Measurements from ENCODE around the gene COPS9. TPM values are rescaled to one million over a fixed set of nuclear protein-coding genes. Genes with fewer than 3 reads are reported as not detected.

Gene COPS9
- total and polyA plus RNA-seq, 2 experiments from 2014 or later = 91.7 to 629 TPM

DNA sequence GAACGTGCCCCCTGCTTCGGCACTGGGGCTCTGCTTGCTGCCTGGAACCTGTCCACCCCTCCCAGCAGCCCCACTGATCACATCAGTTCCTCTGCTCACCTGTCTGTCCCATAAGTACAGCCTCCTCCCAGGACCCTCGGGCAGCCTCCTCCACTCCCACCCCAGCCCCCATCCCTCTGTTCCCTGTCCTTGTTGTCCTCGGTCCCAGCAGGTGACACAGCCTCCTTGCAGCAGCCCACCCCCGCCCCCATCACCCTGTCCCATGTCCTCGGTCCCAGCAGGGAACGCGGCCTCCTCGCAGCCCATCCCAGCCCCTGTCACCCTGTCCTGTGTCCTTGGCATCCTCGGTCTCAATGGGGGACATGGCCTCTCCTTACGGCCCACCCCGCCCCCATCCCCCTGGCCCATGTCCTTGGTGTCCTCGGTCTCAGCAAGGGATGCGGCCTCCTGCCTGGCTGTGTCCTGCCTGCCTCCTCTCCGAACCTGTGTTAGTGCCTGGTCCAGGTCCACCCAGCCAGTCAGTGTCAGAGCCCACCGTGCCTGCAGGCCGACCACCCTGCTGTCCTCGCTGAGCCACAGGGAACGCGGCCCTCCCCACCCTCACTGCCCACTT, 8.7 kb upstream of the COPS9 start:
- Mint-ChIP-seq H3K27me3 (ENCODE audit: insufficient read depth, low read depth, poor library complexity) (peaks cover 4% of the 10 kb centered on the region), H3K36me3 (ENCODE audit: low read depth) (no peaks in the 10 kb centered on the region), H3K9me3 (peaks cover 3% of the 10 kb centered on the region; the same call in 1 of the 3 replicates), H3K4me3 (no peak overlapping the region), H3K4me1 (peaks cover 8% of the 10 kb centered on the region), H3K27ac (no peak overlapping the region)
- no peak overlapping the region for H3K4me3 ChIP-seq
- no peaks in the 10 kb centered on the region for H3K9me2 ChIP-seq (ENCODE audit: insufficient read depth)
- no peaks in the 10 kb centered on the region for H3F3A ChIP-seq (replicated peaks; ENCODE audit: low read depth)
- no peaks in the 10 kb centered on the region for H3K27me3 ChIP-seq (ENCODE audit: insufficient read depth)
- no peaks in the 10 kb centered on the region for H4K20me1 ChIP-seq (replicated peaks; ENCODE audit: insufficient read depth)
- no peaks in the 10 kb centered on the region for H3K36me3 ChIP-seq (ENCODE audit: insufficient read depth)
- no peaks in the 10 kb centered on the region for H3K79me2 ChIP-seq (replicated peaks; ENCODE audit: insufficient read depth)
- peaks cover 10% of the 10 kb centered on the region for H3K4me1 ChIP-seq (ENCODE audit: insufficient read depth)
- H3K27ac ChIP-seq (ENCODE audit: low read depth) = no peak overlapping the region
- H3K4me2 ChIP-seq = no peak overlapping the region
- DNase-seq (ENCODE audit: low spot score) = no peak
- TF ChIP-seq, protein P1, sequence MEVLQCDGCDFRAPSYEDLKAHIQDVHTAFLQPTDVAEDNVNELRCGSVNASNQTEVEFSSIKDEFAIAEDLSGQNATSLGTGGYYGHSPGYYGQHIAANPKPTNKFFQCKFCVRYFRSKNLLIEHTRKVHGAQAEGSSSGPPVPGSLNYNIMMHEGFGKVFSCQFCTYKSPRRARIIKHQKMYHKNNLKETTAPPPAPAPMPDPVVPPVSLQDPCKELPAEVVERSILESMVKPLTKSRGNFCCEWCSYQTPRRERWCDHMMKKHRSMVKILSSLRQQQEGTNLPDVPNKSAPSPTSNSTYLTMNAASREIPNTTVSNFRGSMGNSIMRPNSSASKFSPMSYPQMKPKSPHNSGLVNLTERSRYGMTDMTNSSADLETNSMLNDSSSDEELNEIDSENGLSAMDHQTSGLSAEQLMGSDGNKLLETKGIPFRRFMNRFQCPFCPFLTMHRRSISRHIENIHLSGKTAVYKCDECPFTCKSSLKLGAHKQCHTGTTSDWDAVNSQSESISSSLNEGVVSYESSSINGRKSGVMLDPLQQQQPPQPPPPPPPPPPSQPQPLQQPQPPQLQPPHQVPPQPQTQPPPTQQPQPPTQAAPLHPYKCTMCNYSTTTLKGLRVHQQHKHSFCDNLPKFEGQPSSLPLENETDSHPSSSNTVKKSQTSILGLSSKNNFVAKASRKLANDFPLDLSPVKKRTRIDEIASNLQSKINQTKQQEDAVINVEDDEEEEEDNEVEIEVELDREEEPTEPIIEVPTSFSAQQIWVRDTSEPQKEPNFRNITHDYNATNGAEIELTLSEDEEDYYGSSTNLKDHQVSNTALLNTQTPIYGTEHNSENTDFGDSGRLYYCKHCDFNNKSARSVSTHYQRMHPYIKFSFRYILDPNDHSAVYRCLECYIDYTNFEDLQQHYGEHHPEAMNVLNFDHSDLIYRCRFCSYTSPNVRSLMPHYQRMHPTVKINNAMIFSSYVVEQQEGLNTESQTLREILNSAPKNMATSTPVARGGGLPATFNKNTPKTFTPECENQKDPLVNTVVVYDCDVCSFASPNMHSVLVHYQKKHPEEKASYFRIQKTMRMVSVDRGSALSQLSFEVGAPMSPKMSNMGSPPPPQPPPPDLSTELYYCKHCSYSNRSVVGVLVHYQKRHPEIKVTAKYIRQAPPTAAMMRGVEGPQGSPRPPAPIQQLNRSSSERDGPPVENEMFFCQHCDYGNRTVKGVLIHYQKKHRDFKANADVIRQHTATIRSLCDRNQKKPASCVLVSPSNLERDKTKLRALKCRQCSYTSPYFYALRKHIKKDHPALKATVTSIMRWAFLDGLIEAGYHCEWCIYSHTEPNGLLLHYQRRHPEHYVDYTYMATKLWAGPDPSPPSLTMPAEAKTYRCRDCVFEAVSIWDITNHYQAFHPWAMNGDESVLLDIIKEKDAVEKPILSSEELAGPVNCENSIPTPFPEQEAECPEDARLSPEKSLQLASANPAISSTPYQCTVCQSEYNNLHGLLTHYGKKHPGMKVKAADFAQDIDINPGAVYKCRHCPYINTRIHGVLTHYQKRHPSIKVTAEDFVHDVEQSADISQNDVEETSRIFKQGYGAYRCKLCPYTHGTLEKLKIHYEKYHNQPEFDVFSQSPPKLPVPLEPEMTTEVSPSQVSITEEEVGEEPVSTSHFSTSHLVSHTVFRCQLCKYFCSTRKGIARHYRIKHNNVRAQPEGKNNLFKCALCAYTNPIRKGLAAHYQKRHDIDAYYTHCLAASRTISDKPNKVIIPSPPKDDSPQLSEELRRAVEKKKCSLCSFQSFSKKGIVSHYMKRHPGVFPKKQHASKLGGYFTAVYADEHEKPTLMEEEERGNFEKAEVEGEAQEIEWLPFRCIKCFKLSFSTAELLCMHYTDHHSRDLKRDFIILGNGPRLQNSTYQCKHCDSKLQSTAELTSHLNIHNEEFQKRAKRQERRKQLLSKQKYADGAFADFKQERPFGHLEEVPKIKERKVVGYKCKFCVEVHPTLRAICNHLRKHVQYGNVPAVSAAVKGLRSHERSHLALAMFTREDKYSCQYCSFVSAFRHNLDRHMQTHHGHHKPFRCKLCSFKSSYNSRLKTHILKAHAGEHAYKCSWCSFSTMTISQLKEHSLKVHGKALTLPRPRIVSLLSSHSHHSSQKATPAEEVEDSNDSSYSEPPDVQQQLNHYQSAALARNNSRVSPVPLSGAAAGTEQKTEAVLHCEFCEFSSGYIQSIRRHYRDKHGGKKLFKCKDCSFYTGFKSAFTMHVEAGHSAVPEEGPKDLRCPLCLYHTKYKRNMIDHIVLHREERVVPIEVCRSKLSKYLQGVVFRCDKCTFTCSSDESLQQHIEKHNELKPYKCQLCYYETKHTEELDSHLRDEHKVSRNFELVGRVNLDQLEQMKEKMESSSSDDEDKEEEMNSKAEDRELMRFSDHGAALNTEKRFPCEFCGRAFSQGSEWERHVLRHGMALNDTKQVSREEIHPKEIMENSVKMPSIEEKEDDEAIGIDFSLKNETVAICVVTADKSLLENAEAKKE (CRISPR knock-in tag; IDR thresholded peaks at IDR 0.05) = no peak
- no peak for TF ChIP-seq CREB1 (CRISPR knock-in tag; IDR thresholded peaks at IDR 0.05; ENCODE audit: low read depth)
- ATAC-seq = no peak
- peak overlapping the region; percentile 93; the same call in 1 of the 2 replicates for H2AFZ ChIP-seq

DNA sequence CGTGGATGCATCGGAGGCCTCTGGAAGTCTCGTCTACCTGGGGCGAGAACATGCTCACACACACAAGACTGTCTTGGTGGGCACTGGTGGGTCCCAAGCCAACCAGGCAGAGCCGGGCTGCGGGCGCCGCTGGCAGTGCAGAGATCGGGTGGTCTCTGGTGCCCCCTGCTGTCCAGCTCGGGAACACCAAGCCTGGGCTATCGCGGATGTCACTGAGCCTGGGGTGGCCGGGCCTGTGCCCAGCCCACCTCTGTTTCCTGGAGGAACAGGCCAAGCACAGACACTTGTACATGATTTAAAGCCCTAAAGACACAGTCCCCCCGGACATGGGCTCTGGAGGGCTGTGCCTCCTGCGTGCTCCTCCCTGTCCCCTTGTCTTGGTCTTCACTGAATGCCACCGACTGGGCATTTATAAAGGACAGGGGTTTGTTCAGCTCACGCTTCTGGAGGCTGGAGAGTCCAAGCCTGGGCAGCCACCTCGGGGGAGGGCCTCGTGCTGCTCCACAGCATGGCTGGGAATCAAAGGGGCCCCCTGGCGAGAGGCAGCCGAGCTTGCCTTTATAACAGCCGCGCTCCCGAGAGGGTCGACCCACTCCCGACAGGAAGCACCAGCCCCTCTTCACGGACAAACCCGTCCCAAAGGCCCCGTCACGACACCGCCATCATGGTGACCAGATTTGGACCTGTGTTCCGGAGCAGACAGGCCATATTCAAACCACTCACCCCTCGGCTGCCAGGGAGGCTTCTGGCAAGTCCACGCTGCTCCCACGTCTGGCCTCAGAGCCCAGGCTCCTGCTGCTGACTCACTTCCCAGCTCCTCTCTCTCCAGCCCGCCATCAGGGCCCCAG, 7.9 kb upstream of the COPS9 start:
- H3K27ac ChIP-seq (ENCODE audit: low read depth) = no peak overlapping the region
- H3K4me3 ChIP-seq = no peak overlapping the region
- no peak overlapping the region for H3K27ac Mint-ChIP-seq

More for the DNA sequence above, 7.9 kb upstream of the COPS9 start:
- peaks cover 16% of the 10 kb centered on the region for H3K4me1 ChIP-seq (ENCODE audit: insufficient read depth)
- Mint-ChIP-seq H3K9me3 (peaks cover 3% of the 10 kb centered on the region; the same call in 1 of the 3 replicates), H3K36me3 (ENCODE audit: low read depth) (no peaks in the 10 kb centered on the region), H3K4me3 (no peak overlapping the region), H3K27me3 (ENCODE audit: insufficient read depth, low read depth, poor library complexity) (peaks cover 10% of the 10 kb centered on the region), H3K4me1 (peaks cover 16% of the 10 kb centered on the region)
- H3K9me2 ChIP-seq (ENCODE audit: insufficient read depth) = no peaks in the 10 kb centered on the region
- no peaks in the 10 kb centered on the region for H3F3A ChIP-seq (replicated peaks; ENCODE audit: low read depth)
- H3K79me2 ChIP-seq (replicated peaks; ENCODE audit: insufficient read depth) = no peaks in the 10 kb centered on the region
- DNase-seq (ENCODE audit: low spot score) (peak; percentile 79), ATAC-seq (peak; percentile 89)
- H2AFZ ChIP-seq = peak overlapping the region; percentile 93
- H3K27me3 ChIP-seq (ENCODE audit: insufficient read depth) = no peaks in the 10 kb centered on the region
- no peaks in the 10 kb centered on the region for H3K36me3 ChIP-seq (ENCODE audit: insufficient read depth)
- TF ChIP-seq, protein P2, sequence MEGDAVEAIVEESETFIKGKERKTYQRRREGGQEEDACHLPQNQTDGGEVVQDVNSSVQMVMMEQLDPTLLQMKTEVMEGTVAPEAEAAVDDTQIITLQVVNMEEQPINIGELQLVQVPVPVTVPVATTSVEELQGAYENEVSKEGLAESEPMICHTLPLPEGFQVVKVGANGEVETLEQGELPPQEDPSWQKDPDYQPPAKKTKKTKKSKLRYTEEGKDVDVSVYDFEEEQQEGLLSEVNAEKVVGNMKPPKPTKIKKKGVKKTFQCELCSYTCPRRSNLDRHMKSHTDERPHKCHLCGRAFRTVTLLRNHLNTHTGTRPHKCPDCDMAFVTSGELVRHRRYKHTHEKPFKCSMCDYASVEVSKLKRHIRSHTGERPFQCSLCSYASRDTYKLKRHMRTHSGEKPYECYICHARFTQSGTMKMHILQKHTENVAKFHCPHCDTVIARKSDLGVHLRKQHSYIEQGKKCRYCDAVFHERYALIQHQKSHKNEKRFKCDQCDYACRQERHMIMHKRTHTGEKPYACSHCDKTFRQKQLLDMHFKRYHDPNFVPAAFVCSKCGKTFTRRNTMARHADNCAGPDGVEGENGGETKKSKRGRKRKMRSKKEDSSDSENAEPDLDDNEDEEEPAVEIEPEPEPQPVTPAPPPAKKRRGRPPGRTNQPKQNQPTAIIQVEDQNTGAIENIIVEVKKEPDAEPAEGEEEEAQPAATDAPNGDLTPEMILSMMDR (conservative IDR thresholded peaks at IDR 0.05; ENCODE audit: low read depth in 2 of 2) = peak; percentile 83 to 97
- TF ChIP-seq NANOG (IDR thresholded peaks at IDR 0.05; ENCODE audit: borderline replicate concordance) = no peak
- TF ChIP-seq, protein P3, sequence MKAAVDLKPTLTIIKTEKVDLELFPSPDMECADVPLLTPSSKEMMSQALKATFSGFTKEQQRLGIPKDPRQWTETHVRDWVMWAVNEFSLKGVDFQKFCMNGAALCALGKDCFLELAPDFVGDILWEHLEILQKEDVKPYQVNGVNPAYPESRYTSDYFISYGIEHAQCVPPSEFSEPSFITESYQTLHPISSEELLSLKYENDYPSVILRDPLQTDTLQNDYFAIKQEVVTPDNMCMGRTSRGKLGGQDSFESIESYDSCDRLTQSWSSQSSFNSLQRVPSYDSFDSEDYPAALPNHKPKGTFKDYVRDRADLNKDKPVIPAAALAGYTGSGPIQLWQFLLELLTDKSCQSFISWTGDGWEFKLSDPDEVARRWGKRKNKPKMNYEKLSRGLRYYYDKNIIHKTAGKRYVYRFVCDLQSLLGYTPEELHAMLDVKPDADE (IDR thresholded peaks at IDR 0.05) = no peak
- no peak overlapping the region for H3K4me2 ChIP-seq
- H4K20me1 ChIP-seq (replicated peaks; ENCODE audit: insufficient read depth) = no peaks in the 10 kb centered on the region

Measured in GM23338 (cell line).